A549 (cell line): ENCODE measurements around the gene NUP210.

Experiments
- CHD2 ChIP-seq: fragments of 150-350 bp; IDR thresholded peaks from 2 replicates; pipeline ENCODE4 v1.6.1; 2014; ENCODE audit warnings: low read length; ENCODE audit not compliant: partially characterized antibody
- CTCF ChIP-seq: fragments of >200 bp; sonication (Bioruptor Twin); formaldehyde crosslinking; IDR thresholded peaks from 3 replicates; pipeline ENCODE4 v1.5.1; 2016
- ELK1 ChIP-seq: fragments of 150-350 bp; IDR thresholded peaks from 2 replicates; pipeline ENCODE4 v1.6.1; 2014; ENCODE audit warnings: low read depth, mild to moderate bottlenecking, low read length
- FOSL2 ChIP-seq, 2 experiments: fragments of 450-650 bp in 1 of 2; fragments of >200 bp in 1 of 2; sonication (Bioruptor Twin) in 1 of 2; formaldehyde crosslinking; IDR thresholded peaks; 2 replicates each; pipeline versions ENCODE4 v1.5.0 to v1.6.1; 2016 to 2020; ENCODE audit warnings: mild to moderate bottlenecking in 1 of 2, moderate library complexity in 1 of 2
- HMGXB4 ChIP-seq: fragments of 250-450 bp; sonication (Bioruptor Pico); IDR thresholded peaks from 2 replicates; pipeline ENCODE4 v1.5.0; 2021; ENCODE audit warnings: mild to moderate bottlenecking, moderate library complexity, borderline replicate concordance
- MAX ChIP-seq: IDR thresholded peaks from 2 replicates; pipeline ENCODE4 v1.6.1; 2012
- MYC ChIP-seq: IDR thresholded peaks from 2 replicates; pipeline ENCODE4 v1.6.1; 2012; ENCODE audit warnings: mild to moderate bottlenecking, inconsistent platforms, low read length, improper control_type of control experiment, borderline replicate concordance
- RAD21 ChIP-seq, 2 experiments: fragments of >200 bp in 1 of 2; sonication (Bioruptor Twin) in 1 of 2; formaldehyde crosslinking in 1 of 2; IDR thresholded peaks in 1 of 2; conservative IDR thresholded peaks in 1 of 2; 2 replicates in 1 of 2; 3 replicates in 1 of 2; pipeline ENCODE4 v1.6.1; 2012 to 2018; ENCODE audit warnings: inconsistent platforms in 1 of 2
- USF2 ChIP-seq: fragments of 450-650 bp; IDR thresholded peaks from 2 replicates; pipeline ENCODE4 v1.6.1; 2014; ENCODE audit warnings: antibody characterized with exemption

- TF ChIP-seq MYC (no peak), FOSL2 (IDR thresholded peaks at IDR 0.05) (no peak), FOSL2 (CRISPR knock-in tag; IDR thresholded peaks at IDR 0.05) (no peak), ELK1 (no peak), CHD2 (no peak), USF2 (no peak), RAD21 (conservative IDR thresholded peaks at IDR 0.05 in 1 of 2, IDR thresholded peaks at IDR 0.05 in 1 of 2) (no peak), MAX (no peak), CTCF (no peak), HMGXB4 (CRISPR knock-in tag) (no peak)
Measured at GRCh38 chr3:13266651-13267362, 153.3 kb downstream of the NUP210 start.
